A549 treated with ZK216348 at 1 μM for 4 hours (cell line): Measurements from ENCODE around the gene OPN4. TPM values are rescaled to one million over a fixed set of nuclear protein-coding genes. Genes with fewer than 3 reads are reported as not detected.

Experiments
- total RNA-seq: library from RNA; stranded (reverse); fragments of 200-300 nt; extraction: Qiagen RNA extraction; gene quantifications from 5 replicates; pipeline ENCODE4 v1.2.3, GENCODE V29; 2022; ENCODE audit warnings: low read depth

OPN4 gene, protein sequence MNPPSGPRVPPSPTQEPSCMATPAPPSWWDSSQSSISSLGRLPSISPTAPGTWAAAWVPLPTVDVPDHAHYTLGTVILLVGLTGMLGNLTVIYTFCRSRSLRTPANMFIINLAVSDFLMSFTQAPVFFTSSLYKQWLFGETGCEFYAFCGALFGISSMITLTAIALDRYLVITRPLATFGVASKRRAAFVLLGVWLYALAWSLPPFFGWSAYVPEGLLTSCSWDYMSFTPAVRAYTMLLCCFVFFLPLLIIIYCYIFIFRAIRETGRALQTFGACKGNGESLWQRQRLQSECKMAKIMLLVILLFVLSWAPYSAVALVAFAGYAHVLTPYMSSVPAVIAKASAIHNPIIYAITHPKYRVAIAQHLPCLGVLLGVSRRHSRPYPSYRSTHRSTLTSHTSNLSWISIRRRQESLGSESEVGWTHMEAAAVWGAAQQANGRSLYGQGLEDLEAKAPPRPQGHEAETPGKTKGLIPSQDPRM
- not detected in 5 replicates for total RNA-seq

GRCh38 chr10:86654411-86655172 lies at the start of gene OPN4:
TSS of gene OPN4 (plus strand) at chr10:86654547. CDS start at chr10:86654784, 237 bp downstream.

GRCh38 chr10:86668297-86669165 lies 14.2 kb downstream of the OPN4 start, which contains the start of gene LDB3:
TSS of gene LDB3 (plus strand) at chr10:86668511. CDS start at chr10:86668692, 181 bp downstream.

Other genes with a start within 250 kb of the OPN4 start
- 13.0 to 17.8 TPM (median 14.6 TPM) in 5 replicates for gene WAPL, start 132.8 kb upstream of the OPN4 start, total RNA-seq
- gene LDB3, start 14.0 kb downstream of the OPN4 start, total RNA-seq: 0.04 to 0.12 TPM (median 0.08 TPM) in 4 of 5 replicates, not detected in the other
- gene BMPR1A, start 102.1 kb downstream of the OPN4 start, total RNA-seq: 16.8 to 27.4 TPM (median 23.3 TPM) in 5 replicates